H9 (cell line): ENCODE measurements around the gene ABT1. TPM values are rescaled to one million over a fixed set of nuclear protein-coding genes. Genes with fewer than 3 reads are reported as not detected.

Source experiments
- DNase-seq: peaks from one replicate; pipeline ENCODE4 v3.0.0-alpha.2; 2017
- H2AFZ ChIP-seq: one replicate; pipeline ENCODE4 v1.6.1; 2013; ENCODE audit warnings: mild to moderate bottlenecking, low read length, control low read depth, moderate library complexity
- H2AK5ac ChIP-seq: 2 replicates; pipeline ENCODE4 v1.6.1; 2013; ENCODE audit warnings: low read length, control low read depth, mixed read lengths; ENCODE audit not compliant: insufficient read length
- H2BK120ac ChIP-seq: one replicate; pipeline ENCODE4 v1.6.1; 2013; ENCODE audit warnings: low read depth, mild to moderate bottlenecking, low read length, control low read depth, inconsistent platforms; ENCODE audit not compliant: poor library complexity, severe bottlenecking
- H2BK12ac ChIP-seq: 2 replicates; pipeline ENCODE4 v1.6.1; 2013; ENCODE audit warnings: low read length, control low read depth, mixed read lengths, low read depth; ENCODE audit not compliant: insufficient read length
- H2BK15ac ChIP-seq: 2 replicates; pipeline ENCODE4 v1.6.1; 2013; ENCODE audit warnings: low read depth, low read length, control low read depth
- H2BK20ac ChIP-seq: one replicate; pipeline ENCODE4 v1.6.1; 2013; ENCODE audit warnings: low read depth, mild to moderate bottlenecking, low read length, control low read depth, inconsistent platforms; ENCODE audit not compliant: poor library complexity, severe bottlenecking
- H2BK5ac ChIP-seq: 2 replicates; pipeline ENCODE4 v1.6.1; 2013; ENCODE audit warnings: low read length, control low read depth, mixed read lengths; ENCODE audit not compliant: insufficient read length
- H3K14ac ChIP-seq: 2 replicates; pipeline ENCODE4 v1.6.1; 2013; ENCODE audit warnings: low read length, control low read depth; ENCODE audit not compliant: insufficient read depth
- H3K18ac ChIP-seq: 2 replicates; pipeline ENCODE4 v1.6.1; 2013; ENCODE audit warnings: low read depth, mild to moderate bottlenecking, mixed read lengths, low read length, control low read depth; ENCODE audit not compliant: insufficient read length
- H3K23ac ChIP-seq: 2 replicates; pipeline ENCODE4 v1.6.1; 2013; ENCODE audit warnings: low read length, control low read depth, mixed read lengths, low read depth; ENCODE audit not compliant: insufficient read length
- H3K23me2 ChIP-seq: 2 replicates; pipeline ENCODE4 v1.6.1; 2013; ENCODE audit warnings: low read depth, mild to moderate bottlenecking, mixed read lengths, low read length, control low read depth; ENCODE audit not compliant: insufficient read length, poor library complexity, severe bottlenecking
- H3K27ac ChIP-seq: 2 replicates; pipeline ENCODE4 v1.5.1; 2013; ENCODE audit warnings: low read length, control low read depth, mixed read lengths, low read depth; ENCODE audit not compliant: insufficient read length
- H3K27me3 ChIP-seq: 2 replicates; pipeline ENCODE4 v1.6.1; 2013; ENCODE audit warnings: low read length, control low read depth, inconsistent platforms; ENCODE audit not compliant: insufficient read depth
- H3K4ac ChIP-seq: 2 replicates; pipeline ENCODE4 v1.6.1; 2013; ENCODE audit warnings: low read depth, mild to moderate bottlenecking, control low read depth, inconsistent platforms, low read length, moderate library complexity
- H3K4me1 ChIP-seq: 2 replicates; pipeline ENCODE4 v1.6.1; 2013; ENCODE audit warnings: low read length, control low read depth, inconsistent platforms; ENCODE audit not compliant: insufficient read depth
- H3K4me2 ChIP-seq: 2 replicates; pipeline ENCODE4 v1.6.1; 2013; ENCODE audit warnings: low read length, control low read depth, mixed read lengths; ENCODE audit not compliant: insufficient read length, insufficient read depth
- H3K56ac ChIP-seq: 2 replicates; pipeline ENCODE4 v1.6.1; 2013; ENCODE audit warnings: low read depth, mild to moderate bottlenecking, mixed read lengths, low read length, control low read depth; ENCODE audit not compliant: insufficient read length
- H3K79me1 ChIP-seq: 2 replicates; pipeline ENCODE4 v1.6.1; 2013; ENCODE audit warnings: low read depth, mild to moderate bottlenecking, moderate library complexity, low read length, control low read depth, inconsistent platforms; ENCODE audit not compliant: insufficient read depth, poor library complexity, severe bottlenecking
- H3K79me2 ChIP-seq: 2 replicates; pipeline ENCODE4 v1.6.1; 2013; ENCODE audit warnings: low read length, control low read depth, inconsistent platforms; ENCODE audit not compliant: insufficient read depth
- H3K9ac ChIP-seq: 2 replicates; pipeline ENCODE4 v1.6.1; 2013; ENCODE audit warnings: low read length, control low read depth, mixed read lengths; ENCODE audit not compliant: insufficient read length; ENCODE audit errors: extremely low read depth
- H3K9me3 ChIP-seq: one replicate; pipeline ENCODE4 v1.6.1; 2013; ENCODE audit warnings: low read depth, low read length, inconsistent platforms; ENCODE audit not compliant: control insufficient read depth
- H3T11ph ChIP-seq: one replicate; pipeline ENCODE4 v1.6.1; 2013; ENCODE audit warnings: mild to moderate bottlenecking, low read length, control low read depth, inconsistent platforms
- H4K20me1 ChIP-seq: one replicate; pipeline ENCODE4 v1.6.1; 2013; ENCODE audit not compliant: control insufficient read depth, insufficient read length, insufficient read depth
- H4K5ac ChIP-seq: 2 replicates; pipeline ENCODE4 v1.6.1; 2013; ENCODE audit warnings: low read depth, mild to moderate bottlenecking, mixed read lengths, low read length, control low read depth; ENCODE audit not compliant: insufficient read length
- H4K8ac ChIP-seq: replicated peaks from 2 replicates; pipeline ENCODE4 v1.6.1; 2013; ENCODE audit warnings: low read length, control low read depth, mixed read lengths, low read depth; ENCODE audit not compliant: insufficient read length
- H4K91ac ChIP-seq: 2 replicates; pipeline ENCODE4 v1.6.1; 2013; ENCODE audit warnings: low read depth, mild to moderate bottlenecking, moderate library complexity, mixed read lengths, low read length, control low read depth; ENCODE audit not compliant: insufficient read length
- H3K27ac Mint-ChIP-seq, 3 experiments: 2 replicates in 2 of 3; 3 replicates in 1 of 3; pipeline ENCODE4 v1.8.0; 2020 to 2021; ENCODE audit warnings: mixed read lengths in 3 of 3, mild to moderate bottlenecking in 1 of 3, moderate library complexity in 1 of 3
- H3K27me3 Mint-ChIP-seq: 2 replicates; pipeline ENCODE4 v1.8.0; 2021; ENCODE audit warnings: low read depth, mild to moderate bottlenecking, moderate library complexity, mixed read lengths
- H3K36me3 Mint-ChIP-seq, 3 experiments: 2 replicates in 2 of 3; 3 replicates in 1 of 3; pipeline ENCODE4 v1.8.0; 2020 to 2021; ENCODE audit warnings: low read depth in 3 of 3, mixed read lengths in 3 of 3; ENCODE audit not compliant: insufficient read depth in 1 of 3
- H3K4me1 Mint-ChIP-seq, 2 experiments: 2 replicates each; pipeline ENCODE4 v1.8.0; 2020; ENCODE audit warnings: mixed read lengths in 2 of 2
- H3K4me3 Mint-ChIP-seq, 2 experiments: 2 replicates in 1 of 2; 3 replicates in 1 of 2; pipeline ENCODE4 v1.8.0; 2020 to 2021; ENCODE audit warnings: mild to moderate bottlenecking in 2 of 2, mixed read lengths in 2 of 2, moderate library complexity in 1 of 2
- H3K9me3 Mint-ChIP-seq, 2 experiments: 2 replicates in 1 of 2; 3 replicates in 1 of 2; pipeline ENCODE4 v1.8.0; 2020; ENCODE audit warnings: mild to moderate bottlenecking in 2 of 2, mixed read lengths in 2 of 2, moderate library complexity in 1 of 2
- CTCF ChIP-seq: fragments of 200-600 bp; sonication (generic); conservative IDR thresholded peaks from 3 replicates; pipeline ENCODE4 v1.8.0; 2021; ENCODE audit warnings: antibody characterized with exemption, mild to moderate bottlenecking
- WGBS: extraction: QIAGEN DNeasy Blood & Tissue Kit; methylation state at CpG from one replicate; pipeline ENCODE4 v1.1.7; 2013; ENCODE audit warnings: missing lambda C conversion rate, low lambda C conversion rate, mixed read lengths; ENCODE audit not compliant: insufficient read length; ENCODE audit errors: extremely low coverage; 5-methylcytosine and 5-hydroxymethylcytosine counted together
- total RNA-seq: library from RNA; stranded (reverse); gene quantifications from 2 replicates; pipeline ENCODE4 v1.2.1, GENCODE V29; 2021

The ABT1 gene
- total RNA-seq, 1 experiment from 2014 or later = 26.4 TPM

GRCh38 chr6:26577720-26578072 lies 19.1 kb upstream of the ABT1 start:
- Mint-ChIP-seq H3K4me3 (peak overlapping the region; percentile 87 to 97), H3K36me3 (no peaks in the 10 kb centered on the region), H3K9me3 (peaks cover 7 to 11% of the 10 kb centered on the region in 2 experiments; a peak in 4 of 5 replicates), H3K27me3 (peaks cover 23% of the 10 kb centered on the region), H3K27ac (no peak overlapping the region), H3K4me1 (peaks cover 8 to 9% of the 10 kb centered on the region in 2 experiments)
- H4K91ac ChIP-seq = no peak overlapping the region
- H3K4ac ChIP-seq = no peak overlapping the region
- no peak overlapping the region for H4K5ac ChIP-seq
- no peaks in the 10 kb centered on the region for H3K27me3 ChIP-seq
- H3T11ph ChIP-seq = no peak overlapping the region
- WGBS = no CpG with 5 or more reads among the region's 17 CpGs
- H3K4me1 ChIP-seq = no peaks in the 10 kb centered on the region
- no peaks in the 10 kb centered on the region for H3K79me2 ChIP-seq
- H3K4me2 ChIP-seq = peak overlapping the region; percentile 81
- H2BK20ac ChIP-seq = no peak overlapping the region
- H4K8ac ChIP-seq = no peak overlapping the region
- H2AK5ac ChIP-seq = no peak overlapping the region
- H2BK15ac ChIP-seq = no peak overlapping the region
- no peak overlapping the region for H3K18ac ChIP-seq
- H3K9ac ChIP-seq = no peak overlapping the region
- H3K79me1 ChIP-seq = no peaks in the 10 kb centered on the region
- H2BK5ac ChIP-seq = no peak overlapping the region
- H2BK120ac ChIP-seq = no peak overlapping the region
- no peak for DNase-seq
- no peak overlapping the region for H3K27ac ChIP-seq
- no peak overlapping the region for H2AFZ ChIP-seq
- TF ChIP-seq CTCF = no peak
- H3K14ac ChIP-seq = no peak overlapping the region
- no peak overlapping the region for H3K56ac ChIP-seq
- no peak overlapping the region for H3K23ac ChIP-seq
- H4K20me1 ChIP-seq = no peaks in the 10 kb centered on the region
- H3K23me2 ChIP-seq = peaks cover 3% of the 10 kb centered on the region
- no peaks in the 10 kb centered on the region for H3K9me3 ChIP-seq
- H2BK12ac ChIP-seq = no peak overlapping the region
